ENCODE results near the gene SPEF1.

Gene SPEF1

DNA sequence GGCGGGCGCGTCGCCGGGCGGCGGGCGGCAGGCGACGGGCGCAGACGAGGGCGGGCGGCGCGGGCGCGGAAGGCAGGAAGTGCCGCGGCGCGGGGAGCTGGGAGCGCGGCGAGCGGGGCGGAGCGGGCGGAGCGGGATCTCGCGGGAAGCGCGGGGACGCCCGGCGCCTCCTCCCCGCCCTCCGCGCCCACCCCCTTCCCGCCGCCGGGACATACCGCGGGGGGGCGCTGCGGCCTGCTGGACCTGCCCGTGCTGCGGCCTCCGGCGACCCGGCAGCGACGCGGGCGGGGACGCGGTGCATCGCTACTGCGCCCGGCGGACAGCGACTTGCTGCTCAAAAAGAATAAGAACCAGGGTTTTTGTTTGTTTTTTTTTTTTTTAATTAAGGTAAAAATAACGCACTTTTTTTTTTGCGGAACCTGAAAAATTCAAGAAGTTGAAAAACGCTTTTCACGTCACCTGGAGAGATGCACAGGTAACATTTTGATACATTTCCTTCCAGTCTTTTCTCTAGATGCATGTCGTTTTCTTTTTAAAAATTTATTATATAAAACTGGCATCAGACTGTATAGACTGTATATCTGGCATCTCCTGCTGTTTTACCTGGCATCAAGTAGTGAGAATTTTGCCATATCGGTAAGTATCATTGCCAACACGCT is 5.5 kb upstream of the SPEF1 start, which contains the start of gene CENPB:
TSS of gene CENPB (minus strand) at position 76 of the 659 bp plus-strand sequence. CDS start 257 bp downstream, outside the sequence.
- DNase-seq = peak; percentile 84

DNA sequence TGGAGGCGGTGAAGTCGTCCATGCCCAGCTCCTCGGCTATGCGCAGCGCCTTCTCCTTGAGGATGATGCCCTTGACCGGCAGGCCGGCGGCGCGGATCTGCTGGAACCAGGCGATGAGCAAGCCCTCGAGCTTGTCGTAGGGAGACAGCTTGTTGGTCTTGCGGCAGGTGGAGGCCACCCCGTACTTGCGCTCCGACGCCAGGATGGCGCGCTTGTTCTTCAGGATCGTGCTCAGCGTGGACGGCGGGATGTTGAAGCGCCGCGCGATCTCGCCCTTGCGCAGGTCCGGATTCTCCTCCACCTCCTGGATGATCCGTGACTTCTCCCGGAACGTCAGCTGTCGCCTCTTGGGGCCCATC is 4.9 kb upstream of the SPEF1 start:
- no peak for DNase-seq

DNA sequence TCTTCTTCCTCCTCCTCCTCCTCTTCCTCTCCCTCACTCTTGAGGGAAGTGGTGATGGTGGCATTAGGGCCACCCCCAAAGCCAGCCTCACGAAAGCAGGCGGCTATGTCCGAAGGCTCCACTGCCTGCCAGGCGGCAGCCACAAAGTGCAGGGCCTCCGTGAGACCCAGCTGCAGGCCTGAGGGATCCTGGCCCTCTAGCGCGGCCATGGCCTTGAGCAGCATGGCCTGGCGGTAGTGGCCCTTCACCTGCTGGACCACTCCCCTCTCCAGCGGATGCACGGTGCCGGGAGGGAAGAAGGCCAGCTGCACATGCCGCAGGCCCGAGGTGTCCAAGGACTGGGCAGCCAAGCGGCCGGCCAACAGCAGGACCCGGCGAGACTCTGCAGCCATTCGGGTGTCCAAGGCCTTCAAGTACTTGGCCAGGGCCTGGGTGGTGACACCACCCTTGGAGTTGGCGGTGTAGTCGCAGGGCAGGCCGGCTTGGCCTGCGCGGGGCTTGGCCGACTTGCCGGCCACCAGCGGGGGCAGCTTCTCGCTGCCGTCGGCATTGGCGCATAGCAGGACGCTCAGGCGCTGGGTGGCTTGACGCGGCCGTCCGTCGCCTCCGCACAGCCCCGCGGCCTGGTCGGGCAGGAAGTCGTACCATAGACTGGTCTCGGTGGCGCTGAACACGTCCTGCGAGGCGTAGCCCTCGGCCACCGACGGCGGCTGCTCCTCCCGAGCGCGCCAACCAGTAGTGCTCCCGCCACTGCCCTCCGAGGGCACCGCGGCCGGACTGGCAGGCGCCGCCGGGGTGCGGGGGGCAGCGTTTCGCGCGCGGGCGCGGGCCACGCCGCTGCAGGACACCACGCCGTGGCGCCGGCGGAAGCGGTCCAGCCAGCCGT is 4.2 kb upstream of the SPEF1 start:
- DNase-seq = no peak

DNA sequence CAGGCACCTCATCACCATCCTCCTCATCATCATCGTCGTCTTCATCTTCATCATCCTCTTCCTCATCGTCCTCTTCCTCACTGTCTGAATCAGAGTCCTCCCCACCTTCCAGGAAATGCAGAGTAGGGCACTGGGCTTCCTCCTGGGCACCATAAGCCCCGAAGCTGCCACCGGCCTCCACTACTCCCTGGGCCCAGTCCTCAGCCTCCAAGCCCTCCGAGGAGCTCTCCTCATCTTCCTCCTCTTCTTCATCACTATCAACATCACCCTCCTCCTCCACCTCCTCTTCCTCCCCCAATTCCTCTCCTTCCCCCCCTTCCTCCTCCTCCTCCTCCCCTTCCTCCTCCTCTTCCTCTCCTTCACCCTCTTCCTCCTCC is 3.6 kb upstream of the SPEF1 start:
- no peak for DNase-seq

DNA sequence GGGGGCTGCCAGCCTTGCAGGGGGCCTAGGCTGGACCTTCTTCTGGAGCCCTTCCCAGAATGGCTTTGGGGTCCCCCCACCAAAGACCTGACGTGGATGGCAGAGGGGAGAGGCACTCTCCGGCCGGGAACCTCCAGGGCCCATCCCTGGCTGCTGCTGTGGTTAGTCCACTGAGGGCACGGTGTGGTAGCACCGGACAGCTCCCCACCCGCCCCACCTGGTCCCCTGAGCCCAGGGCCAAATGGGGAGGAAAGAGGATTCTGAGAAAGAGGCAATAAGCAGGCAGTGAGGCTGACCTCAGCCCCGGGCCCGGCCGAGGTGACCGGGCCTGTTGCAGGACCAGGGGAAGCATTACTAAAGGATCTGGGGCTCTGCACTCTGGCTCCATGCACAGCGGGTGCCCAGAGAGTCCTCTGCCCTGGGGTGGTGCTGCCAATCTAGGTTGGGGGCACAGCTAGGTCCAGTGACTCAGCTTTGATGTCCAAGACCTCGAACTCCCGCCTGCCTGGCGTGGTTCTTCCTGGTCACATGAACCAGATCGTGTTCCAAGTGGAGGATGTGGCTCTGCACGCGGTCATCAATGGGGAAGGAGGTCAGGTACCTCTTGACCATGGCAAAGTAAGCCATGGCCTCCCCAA is 3.1 kb upstream of the SPEF1 start:
- no peak for DNase-seq

DNA sequence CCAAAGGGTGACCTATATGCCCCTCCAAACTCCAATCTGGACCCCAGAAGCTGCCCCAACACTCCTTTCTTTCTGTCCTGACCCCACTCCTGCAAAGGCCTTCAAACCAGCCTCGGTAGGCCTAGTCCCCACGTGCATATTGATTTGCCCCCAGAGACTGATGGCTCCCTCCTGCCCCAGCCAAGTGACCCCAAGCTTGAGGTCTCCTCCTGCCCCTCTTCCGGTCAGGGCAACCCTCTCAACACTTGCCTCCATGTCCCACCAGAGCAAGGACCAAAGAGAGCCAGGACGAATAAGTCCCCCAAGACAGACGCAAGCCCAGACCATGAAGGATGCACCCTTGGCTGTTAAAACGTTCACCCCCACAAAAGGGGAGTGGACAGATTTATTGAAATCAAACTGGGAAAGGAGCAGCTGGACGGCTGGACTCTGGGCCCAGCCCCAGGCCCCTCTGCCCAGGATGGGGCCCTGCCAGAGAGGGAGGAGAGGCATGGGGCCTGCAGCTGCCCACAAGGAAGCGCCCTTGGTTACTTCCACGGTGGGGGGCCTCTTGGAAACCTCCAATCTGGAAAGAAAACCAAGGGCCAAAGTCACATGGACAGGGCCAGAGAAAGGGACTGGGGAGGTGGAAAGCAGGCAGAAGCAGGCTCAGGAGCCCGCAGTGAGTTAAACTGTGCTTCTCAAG is 2.4 kb upstream of the SPEF1 start:
- no peak for DNase-seq

DNA sequence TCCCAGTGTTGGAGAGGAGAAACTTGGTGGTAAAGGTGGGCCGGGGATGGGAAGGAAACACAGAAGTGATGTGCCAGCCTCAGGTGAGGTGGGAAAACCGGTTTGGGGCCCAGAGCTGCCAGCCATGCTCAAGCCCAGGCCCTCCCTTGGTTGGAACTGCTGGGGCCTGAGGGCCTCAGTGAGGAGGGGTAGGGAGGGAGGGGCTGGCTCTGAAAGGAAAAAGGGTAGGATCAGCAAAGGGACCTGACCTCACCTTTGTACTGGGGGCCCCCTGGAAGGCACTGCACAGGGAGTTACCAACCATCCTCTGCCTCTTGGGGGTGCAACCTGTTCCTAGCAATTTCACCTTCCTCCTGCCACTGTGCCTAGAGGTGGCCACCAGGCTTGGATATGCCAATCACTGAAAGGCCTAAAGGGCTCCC is 1.8 kb upstream of the SPEF1 start:
- no peak for DNase-seq

DNA sequence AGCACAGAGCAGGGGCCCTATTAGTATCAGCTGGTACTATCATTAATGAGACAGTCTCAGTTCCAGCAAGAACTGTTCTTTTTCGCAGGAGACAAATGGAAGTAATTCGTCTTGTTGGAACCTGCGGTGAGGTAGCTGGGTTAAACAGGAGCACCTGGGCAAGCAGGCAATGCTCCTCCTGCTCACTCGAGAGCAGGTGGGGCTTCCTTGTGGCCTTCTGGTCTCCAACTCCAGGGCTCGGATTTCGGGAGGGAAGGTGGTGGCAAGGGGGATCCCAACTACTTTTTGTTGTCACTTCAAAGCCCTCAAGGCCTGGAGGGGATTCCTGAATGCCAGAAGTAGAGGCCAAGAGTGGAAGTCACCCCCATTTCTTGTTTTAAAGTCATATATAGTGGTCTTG is 1.3 kb upstream of the SPEF1 start:
- DNase-seq = no peak

DNA sequence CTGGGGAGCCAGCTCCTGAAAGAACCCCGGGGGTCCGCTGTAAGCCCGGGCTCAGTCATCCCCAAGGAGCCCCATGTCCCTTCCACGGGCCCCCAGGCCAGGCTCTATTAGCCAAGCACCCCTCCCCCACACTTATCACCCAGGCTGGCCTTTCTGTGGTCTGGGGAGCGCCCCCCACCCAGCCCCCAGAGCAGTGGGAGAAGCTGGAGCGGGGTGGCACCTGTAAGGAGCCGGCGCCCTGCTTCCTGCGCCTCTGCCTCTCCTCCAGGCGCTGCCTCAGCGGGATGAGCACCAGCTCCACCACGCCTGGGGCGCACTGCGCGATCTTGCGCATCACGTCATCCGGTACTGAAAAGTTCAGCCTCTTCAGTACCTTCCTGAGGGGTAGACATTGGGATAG is 2.3 kb downstream of the SPEF1 start:
- no peak for DNase-seq

DNA sequence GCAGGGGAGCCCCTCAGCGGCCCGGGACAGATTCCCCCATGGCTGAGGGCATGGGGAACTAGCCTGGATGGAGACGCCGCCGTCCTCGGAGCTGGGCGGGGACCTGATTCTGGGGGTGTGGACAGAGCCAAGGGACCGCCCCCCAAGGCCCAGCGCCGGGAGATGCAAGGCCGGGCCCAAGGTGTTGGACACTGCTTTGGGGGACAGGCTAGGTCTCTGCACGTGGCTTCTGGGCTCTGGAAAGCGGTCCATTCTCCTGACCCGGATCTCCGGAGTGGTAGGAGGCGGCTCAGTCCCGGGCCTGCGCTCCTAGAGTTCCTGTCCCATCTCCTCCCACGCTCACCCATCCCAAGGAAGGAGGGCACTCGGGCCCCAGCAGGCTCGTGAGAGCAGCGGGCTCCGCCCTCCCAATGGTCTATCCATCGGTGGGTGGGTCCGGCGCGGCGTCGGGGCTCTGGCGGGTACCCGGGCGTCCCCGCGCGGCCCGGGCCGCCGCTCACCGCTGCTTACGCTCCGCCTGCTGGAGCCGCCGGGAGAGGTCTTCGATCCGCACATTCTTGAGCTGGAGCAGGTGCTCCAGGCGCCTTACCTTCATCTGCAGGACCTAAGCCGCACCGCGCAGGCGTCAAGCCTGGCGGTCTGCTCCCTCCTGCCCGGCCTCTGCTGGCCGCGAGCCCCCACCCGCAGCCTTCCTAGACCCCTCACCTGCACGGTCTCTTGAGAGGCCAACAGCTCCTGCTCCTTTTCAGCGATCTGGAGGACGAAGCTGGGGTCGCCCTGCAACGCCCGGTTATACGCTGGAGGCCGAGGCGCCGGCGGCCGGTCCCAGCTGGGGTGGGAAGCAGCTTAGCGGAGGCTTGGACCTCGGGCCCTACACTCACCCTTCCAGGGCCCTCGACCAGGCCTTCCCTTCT is 3.3 kb downstream of the SPEF1 start:
- DNase-seq = no peak

DNA sequence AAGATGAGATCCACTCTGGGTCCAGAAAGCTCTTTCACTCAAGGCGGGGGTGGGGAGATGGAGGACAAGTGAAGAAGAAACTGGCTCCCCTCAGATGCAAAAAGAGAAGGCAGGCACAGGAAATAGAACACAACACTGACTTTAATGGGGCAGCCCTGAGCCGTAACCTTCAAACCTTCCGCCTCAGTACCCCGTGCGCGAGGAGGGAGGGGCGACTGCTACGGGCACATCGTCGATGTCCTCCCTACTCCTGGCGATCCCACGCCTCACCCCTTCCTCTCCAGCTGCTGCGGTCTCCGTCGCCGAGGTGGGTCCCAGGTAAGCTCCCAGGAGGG is 3.9 kb downstream of the SPEF1 start:
- no peak for DNase-seq

DNA sequence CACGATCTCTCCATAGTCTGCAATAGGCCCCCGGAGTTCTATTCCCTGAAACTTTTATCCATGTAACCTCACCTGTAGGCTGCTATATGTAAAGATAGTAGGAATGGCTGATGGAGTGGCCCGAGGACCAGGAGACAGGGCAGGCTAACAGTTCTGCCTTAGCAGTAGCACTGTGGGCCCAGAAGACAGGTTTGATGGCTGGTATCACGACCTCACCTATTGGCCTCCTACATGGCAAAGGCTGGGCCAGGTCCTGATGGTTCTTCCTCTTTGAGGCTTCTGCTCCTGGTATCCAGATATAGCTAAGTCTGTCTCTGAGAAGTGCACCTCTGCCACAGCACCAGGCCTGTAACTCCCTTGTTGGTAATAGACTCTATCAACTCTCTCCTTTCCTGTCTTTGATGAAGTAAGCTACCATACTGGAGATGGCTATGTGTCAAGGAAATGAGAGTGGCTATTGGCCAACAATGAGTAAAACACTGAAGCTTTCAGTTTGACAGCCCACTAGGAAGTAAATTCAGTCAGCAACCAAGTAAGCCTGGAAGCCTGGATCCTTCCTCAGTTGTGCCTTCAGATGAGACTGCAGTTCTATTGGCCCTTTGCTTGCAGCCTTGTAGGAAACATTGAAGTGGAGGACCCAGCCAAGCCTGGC is 5.7 kb downstream of the SPEF1 start:
- no peak for DNase-seq

DNA sequence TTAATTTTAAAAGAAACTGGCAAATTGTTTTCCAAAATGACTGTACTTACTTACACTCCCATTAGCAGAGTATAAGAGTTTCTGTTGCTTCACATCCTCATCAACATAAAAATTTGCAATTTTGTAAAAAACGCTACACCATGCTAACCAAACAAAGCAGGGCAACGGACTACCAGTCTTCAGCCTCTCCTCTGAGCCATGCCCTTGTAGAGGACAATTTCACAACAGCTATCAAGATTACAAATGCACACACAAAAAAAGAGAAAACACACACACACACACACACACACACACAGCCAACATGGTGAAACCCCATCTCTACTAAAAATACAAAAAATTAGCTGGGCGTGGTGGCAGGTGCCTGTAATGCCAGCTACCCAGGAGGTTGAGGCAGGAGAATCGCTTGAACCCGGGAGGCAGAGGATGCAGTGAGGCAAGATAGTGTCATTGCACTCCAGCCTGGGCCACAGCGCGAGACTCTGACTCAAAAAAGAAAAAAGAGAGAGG is 9.6 kb downstream of the SPEF1 start:
- DNase-seq = no peak

DNA sequence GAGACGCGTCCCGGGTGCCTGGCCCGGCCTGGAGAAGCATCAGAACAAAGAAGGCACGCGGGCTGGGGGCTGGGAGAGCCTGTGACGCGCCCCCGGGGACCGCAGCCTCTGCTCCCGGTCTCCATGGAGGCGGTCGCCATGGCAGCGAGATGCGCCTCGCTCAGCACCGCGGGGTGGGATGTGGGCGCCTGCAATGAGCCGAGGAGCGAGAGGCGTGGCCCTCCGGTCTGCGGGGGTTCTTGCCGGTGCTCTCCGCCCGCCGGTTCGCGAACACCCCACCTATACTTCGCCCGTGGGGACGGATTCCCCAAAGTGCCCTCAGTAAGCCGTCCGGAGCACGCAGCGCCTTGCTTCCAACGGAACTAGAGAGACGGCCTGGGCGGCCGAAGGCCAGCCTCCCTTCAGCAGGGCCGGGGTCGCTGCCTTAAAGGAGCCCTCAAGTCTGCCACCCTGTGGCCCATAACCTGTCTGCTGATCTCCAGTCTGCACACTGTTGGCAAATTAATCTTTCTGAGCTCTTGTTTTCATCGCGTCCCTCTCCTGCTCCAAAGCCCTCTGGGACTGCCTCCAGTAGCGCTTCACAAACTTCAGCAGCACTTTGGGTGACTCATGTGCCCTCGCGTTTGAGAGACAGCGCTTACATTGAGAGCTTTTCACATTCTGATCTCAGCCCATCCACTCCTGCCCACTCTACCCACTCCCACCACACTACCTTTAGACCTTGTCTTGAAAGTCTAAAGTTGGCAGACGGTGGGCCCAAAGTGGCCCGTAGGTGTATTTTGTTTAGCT is 12.7 kb downstream of the SPEF1 start:
- peak; percentile 67 for DNase-seq

DNA sequence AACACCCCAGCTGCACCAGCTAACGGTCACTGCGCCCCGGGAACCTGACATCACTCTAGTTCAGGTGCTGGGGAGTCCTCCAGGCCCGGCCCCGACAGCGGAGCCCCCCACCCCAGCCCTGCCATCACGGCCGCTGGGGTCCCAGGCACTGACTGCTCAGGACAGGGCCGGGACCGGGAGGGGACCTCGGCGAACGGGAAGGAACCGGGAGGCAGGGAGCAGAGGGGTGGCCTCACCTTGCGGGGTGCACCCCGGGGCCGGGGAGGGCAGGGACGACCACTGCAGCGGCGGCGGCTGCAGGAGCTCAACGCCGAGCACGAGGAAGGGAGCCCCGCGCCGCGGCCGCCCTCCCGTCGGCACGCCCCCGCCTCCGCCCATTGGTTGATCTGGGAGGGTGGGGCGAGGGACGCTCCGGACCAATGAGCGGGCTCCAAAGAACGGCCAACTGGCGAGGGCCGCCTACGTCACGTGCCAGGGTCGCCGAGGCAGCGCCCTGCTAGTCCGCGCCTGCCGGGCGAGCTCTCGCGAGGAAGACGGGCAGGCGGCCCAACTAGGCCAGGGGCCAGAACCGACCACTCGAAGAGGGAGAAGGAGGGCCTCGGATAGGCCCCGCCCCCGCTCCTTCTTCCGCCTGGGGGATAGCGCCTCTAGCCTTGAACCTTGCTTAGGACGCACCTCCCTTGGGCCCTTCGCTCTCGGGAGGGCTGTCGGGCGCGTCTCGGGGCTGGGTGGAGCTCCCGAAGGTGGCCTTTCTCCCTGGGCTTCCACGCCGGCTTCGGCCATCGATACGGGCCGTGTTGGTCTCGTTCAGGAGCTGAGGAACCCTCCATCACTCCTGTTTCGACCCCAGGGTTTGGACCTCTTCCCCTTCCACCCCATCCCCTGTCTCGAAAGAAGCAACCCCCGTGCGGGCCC is 13.6 kb downstream of the SPEF1 start, which contains the start of gene ADISSP:
TSS of gene ADISSP (minus strand) at position 327 of the 915 bp plus-strand sequence. CDS start 7,653 bp downstream, outside the sequence.
- DNase-seq = peak; percentile 99

DNA sequence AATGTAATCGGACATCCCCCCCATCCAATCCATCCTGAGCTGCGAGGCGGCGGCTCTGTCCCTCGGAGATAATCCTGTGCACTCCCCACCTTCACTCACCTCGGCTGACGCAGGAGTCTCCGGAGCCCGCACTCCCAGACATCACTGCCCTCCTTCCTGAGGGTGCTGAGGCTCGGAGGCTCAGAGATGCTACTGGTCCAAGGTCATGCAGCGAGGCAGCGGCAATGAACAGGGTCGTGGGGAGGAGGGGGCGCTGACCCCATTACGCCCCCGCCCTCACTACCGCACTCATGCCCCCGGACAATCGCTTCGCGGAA is 14.2 kb downstream of the SPEF1 start:
- DNase-seq = no peak

DNA sequence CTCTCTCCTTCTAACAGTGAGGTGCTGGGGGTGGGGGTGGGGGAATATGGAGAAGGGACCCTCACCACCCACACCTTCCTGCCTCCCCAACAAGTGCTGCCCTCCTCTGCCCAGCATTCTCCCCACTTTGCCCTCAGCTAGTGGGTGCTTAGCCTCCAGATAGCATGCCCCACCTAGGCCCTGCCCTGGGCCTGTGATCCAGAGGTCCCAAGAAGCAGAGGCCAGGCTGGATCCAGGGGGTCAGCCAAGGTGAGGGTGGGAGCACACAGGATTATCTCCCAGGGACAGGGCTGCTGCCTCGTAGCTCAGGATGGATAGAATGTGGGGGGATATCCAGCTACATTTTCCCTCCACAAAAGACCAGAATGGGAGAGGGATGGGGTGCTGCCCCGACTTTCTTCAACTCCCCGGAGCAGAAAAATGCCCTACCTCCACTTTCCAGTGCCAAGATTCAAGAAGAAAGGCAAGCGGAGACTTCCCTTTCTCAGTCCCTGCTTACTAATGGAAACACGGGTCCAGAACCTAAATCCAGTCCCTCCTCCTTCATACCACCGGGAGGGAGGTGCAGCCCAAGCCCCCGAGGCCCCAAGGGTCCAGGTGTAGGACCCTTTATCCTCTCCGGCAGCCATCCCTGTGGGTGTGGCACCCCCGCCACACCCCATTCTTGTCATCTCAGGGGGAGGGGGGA is 14.7 kb downstream of the SPEF1 start:
- DNase-seq = no peak

DNA sequence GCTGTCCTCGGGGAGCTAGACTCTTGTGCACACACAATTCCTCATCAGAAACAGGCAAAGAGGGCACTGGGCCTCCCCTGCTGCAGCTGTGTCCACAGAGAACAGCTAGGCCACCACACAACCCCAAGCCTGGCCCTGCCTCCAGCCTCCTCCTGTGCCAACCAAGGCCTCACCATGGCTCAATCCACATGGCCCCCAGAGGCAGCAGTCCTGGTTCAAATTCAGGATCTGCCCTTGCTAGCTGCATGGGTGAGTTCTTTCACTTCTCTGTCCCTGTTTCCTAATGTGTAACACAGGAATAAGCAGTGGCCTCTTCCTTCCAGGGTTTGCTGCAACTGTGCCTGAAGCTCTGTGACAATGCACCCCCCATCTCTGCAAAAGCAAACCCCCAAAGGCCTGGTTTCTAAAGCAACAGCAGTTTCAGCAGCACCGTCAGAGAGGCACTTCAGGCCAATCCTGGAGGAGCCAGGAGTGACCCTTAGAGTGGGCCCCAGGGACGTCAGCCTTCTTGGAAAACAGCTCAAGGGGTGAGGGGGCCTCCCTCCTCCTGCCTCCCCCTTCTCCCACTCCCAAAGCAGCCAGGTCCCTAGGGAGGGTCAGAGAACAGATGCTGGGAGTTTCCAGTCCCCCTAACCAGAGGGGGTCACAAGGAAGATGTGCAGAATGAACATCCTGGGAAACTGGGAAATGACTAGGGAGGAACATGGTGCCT is 15.9 kb downstream of the SPEF1 start:
- DNase-seq = no peak

Measured in GDM1 (cell line).